Sigmoid colon (tissue), 7 donors: Measurements from ENCODE around the gene NBEAL1. TPM values are rescaled to one million over a fixed set of nuclear protein-coding genes. Genes with fewer than 3 reads are reported as not detected.
"Not testable (repeated sequence)": the region's sequence is repeated elsewhere in the genome, so short reads cannot be mapped to it uniquely, and the experiment has no call there.

Experiments used
- DNase-seq: peaks from one replicate; pipeline ENCODE4 v3.0.0-alpha.2; 2019
- H3K27ac ChIP-seq, 4 donors: fragments of 200-600 bp; sonication (generic); one replicate each; pipeline ENCODE4 v1.5.1; 2016 to 2019; ENCODE audit warnings: mild to moderate bottlenecking in 1 of 4
- H3K27me3 ChIP-seq, 3 donors: fragments of 200-600 bp; sonication (generic); one replicate each; pipeline ENCODE4 v1.5.1; 2019; ENCODE audit warnings: mild to moderate bottlenecking in 1 of 3
- H3K36me3 ChIP-seq, 4 donors: fragments of 200-600 bp; sonication (generic); one replicate each; pipeline ENCODE4 v1.5.1; 2016 to 2019
- H3K4me1 ChIP-seq, 4 donors: fragments of 200-600 bp; sonication (generic); one replicate each; pipeline ENCODE4 v1.5.1; 2017 to 2019
- H3K4me3 ChIP-seq, 4 donors: fragments of 200-600 bp; sonication (generic); one replicate each; pipeline ENCODE4 v1.5.1; 2017 to 2019; ENCODE audit warnings: mild to moderate bottlenecking in 2 of 4, moderate library complexity in 1 of 4
- H3K9me3 ChIP-seq, 4 donors: fragments of 200-600 bp in 3 of 4; sonication (generic) in 3 of 4; one replicate each; pipeline versions ENCODE4 v1.5.1 to v1.6.1; 2013 to 2019
- EP300 ChIP-seq, 4 donors: sonication (generic); formaldehyde crosslinking; IDR thresholded peaks; one replicate each; pipeline ENCODE4 v1.6.1; 2017; ENCODE audit warnings: antibody characterized with exemption in 4 of 4
- POLR2A ChIP-seq, 2 donors: fragments of 450-650 bp; IDR thresholded peaks; one replicate each; pipeline ENCODE4 v1.6.1; 2016; ENCODE audit warnings: antibody characterized with exemption in 2 of 2, mild to moderate bottlenecking in 2 of 2, moderate library complexity in 2 of 2
- POLR2AphosphoS5 ChIP-seq, 4 donors: sonication (generic); formaldehyde crosslinking; IDR thresholded peaks; one replicate each; pipeline ENCODE4 v1.6.1; 2017; ENCODE audit warnings: antibody characterized with exemption in 4 of 4
- WGBS, 2 donors: extraction: QIAGEN DNeasy Blood & Tissue Kit; methylation state at CpG; one replicate each; pipeline ENCODE4 v1.1.7; 2013; 5-methylcytosine and 5-hydroxymethylcytosine counted together
- intact Hi-C: fragments of 100-400 bp; cut with DNase I; formaldehyde crosslinking; loops from one replicate; pipeline ENCODE4 v1.15.1; 2023
- polyA plus RNA-seq, 3 donors: library from polyadenylated mRNA; stranded (reverse); fragments of 200-250 nt; gene quantifications; one replicate each; pipeline ENCODE4 v1.2.3, GENCODE V29; 2013
- total RNA-seq, 4 donors: library from RNA; depleted of rRNA; stranded (reverse); fragments of >200 nt; gene quantifications; one replicate each; pipeline ENCODE4 v1.1.0, GENCODE V29; 2016
- TF ChIP-seq, protein P1 (sequence below), 4 experiments: fragments of 450-650 bp in 3 of 4; fragments of 200-600 bp in 1 of 4; IDR thresholded peaks; one replicate each; pipeline ENCODE4 v1.5.1; 2016 to 2019; ENCODE audit warnings: antibody characterized with exemption in 4 of 4, mild to moderate bottlenecking in 3 of 4, moderate library complexity in 2 of 4
- donor health status: healthy with polysubstance abuse.
- donor health status: Bipolar disorder and iron deficiency.
- donor health status: healthy.

The NBEAL1 gene
- total and polyA plus RNA-seq, 7 donors, result 8.5 to 39.1 (median 22.7) TPM

DNA sequence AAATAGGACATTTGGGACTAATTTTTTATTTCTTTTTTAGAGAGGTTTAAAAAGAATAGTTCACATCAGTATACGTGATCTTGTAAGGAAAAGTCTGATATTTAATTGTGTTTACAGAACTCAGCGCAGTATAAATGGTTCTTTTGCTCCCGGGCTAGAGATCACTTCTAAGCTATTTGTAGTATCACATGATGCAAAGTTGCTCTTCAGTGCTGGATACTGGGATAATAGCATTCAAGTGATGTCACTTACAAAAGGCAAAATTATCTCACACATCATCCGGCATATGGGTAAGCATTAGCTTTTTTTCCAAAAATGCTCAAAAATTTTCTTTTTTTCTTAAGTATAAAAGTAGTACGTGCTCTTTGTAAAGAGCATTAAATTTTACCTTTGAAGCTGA is 186.8 kb downstream of the NBEAL1 start:
- Histone ChIP-seq H3K4me3 (no peak overlapping the region), H3K27me3 (no peaks in the 10 kb centered on the region), H3K27ac (no peak overlapping the region), H3K4me1 (no peaks in the 10 kb centered on the region), H3K9me3 (no peaks in the 10 kb centered on the region), H3K36me3 (peaks cover 0 to 67% (median 2%) of the 10 kb centered on the region in 4 donors)
- 90 to 91% methylated on average over 5 of the region's 5 CpGs for WGBS, 2 donors
- TF ChIP-seq, protein P1, sequence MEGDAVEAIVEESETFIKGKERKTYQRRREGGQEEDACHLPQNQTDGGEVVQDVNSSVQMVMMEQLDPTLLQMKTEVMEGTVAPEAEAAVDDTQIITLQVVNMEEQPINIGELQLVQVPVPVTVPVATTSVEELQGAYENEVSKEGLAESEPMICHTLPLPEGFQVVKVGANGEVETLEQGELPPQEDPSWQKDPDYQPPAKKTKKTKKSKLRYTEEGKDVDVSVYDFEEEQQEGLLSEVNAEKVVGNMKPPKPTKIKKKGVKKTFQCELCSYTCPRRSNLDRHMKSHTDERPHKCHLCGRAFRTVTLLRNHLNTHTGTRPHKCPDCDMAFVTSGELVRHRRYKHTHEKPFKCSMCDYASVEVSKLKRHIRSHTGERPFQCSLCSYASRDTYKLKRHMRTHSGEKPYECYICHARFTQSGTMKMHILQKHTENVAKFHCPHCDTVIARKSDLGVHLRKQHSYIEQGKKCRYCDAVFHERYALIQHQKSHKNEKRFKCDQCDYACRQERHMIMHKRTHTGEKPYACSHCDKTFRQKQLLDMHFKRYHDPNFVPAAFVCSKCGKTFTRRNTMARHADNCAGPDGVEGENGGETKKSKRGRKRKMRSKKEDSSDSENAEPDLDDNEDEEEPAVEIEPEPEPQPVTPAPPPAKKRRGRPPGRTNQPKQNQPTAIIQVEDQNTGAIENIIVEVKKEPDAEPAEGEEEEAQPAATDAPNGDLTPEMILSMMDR (IDR thresholded peaks at IDR 0.05), result no peak
- intact Hi-C loops, result no loop called here
- DNase-seq, result no peak

DNA sequence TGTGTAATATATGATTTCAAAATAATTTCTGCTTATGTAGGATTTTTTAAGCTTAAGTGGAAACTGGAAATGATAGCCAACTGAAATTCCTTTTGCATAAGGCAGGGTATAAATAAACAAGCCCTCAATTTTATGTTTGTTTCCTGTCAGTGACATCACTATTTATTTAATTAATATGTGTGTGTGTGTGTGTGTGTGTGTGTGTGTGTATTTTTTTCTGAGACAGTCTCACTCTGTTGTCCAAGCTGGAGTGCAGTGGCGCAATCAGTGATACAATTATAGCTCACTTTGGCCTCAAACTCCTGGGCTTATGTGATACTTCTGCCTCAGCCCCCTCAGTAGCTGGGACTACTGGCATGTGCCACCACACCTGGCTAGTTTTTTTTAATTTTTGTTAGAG is 194.9 kb downstream of the NBEAL1 start:
- no peak for DNase-seq
- Histone ChIP-seq H3K9me3 (no peaks in the 10 kb centered on the region), H3K27ac (no peak overlapping the region), H3K27me3 (no peaks in the 10 kb centered on the region), H3K36me3 (peaks cover 0 to 58% (median 4%) of the 10 kb centered on the region in 4 donors), H3K4me3 (no peak overlapping the region), H3K4me1 (no peaks in the 10 kb centered on the region)
- 88 to 91% methylated on average over 1 of the region's 1 CpG for WGBS, 2 donors
- intact Hi-C loops, result no loop called here
- TF ChIP-seq EP300 (IDR thresholded peaks at IDR 0.05) (no peak), POLR2A (IDR thresholded peaks at IDR 0.05) (no peak), POLR2AphosphoS5 (IDR thresholded peaks at IDR 0.05) (no peak)

DNA sequence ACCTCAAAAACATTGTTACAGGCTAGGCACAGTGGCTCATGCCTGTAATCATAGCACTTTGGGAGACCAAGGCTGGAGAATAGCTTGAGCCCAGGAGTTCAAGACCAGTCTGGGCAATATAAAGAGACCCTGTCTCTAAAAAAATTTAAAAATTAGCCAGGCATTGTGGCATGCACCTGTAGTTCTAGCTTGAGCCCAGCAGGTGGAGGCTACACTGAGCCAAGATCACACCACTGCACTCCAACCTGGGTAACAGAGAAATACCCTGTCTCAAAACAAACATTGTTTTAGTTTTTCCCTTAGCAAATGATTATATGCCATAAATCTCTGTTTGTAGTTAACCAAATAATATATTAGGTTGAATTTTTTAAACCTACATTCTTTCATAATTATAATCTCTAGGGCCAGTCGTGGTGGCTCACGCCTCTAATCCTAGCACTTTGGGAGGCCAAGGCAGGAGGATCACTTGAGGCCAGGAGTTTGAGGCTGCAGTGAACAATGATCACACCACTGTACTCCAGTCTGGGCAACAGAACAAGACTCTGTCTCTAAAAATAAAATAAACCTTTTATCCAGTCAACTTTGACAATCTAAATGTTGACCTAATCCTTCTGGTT is 210.9 kb downstream of the NBEAL1 start:
- Histone ChIP-seq H3K36me3 (peaks cover 0 to 3% (median 0%) of the 10 kb centered on the region in 4 donors), H3K9me3 (no peaks in the 10 kb centered on the region), H3K4me3 (no peak overlapping the region), H3K27ac (no peak overlapping the region), H3K27me3 (no peaks in the 10 kb centered on the region), H3K4me1 (no peaks in the 10 kb centered on the region)
- WGBS, 2 donors, result 99% methylated on average over 2 of the region's 2 CpGs
- DNase-seq, result no peak
- TF ChIP-seq POLR2AphosphoS5 (IDR thresholded peaks at IDR 0.05), result no peak
- TF ChIP-seq, protein P1 (IDR thresholded peaks at IDR 0.05), result peak; percentile 7 to 63 (median 52)
- intact Hi-C loops, result no loop called here

DNA sequence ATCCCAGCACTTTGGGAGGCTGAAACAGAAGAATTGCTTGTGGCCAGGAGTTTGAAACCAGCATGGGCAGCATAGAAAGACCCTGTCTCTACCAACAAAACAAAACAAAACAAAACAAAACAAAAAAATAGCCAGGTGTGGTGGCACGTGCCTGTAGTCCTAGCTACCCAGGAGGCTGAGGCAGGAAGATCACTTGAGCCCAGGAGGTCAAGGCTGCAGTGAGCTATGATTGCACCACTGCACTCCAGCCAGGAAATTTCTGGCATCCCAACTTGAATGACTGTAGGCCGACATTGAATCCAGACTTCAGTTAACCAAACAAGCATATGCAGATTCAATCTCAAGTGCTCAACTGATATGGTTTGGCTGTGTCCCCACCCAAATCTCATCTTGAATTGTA is 215.0 kb downstream of the NBEAL1 start:
- intact Hi-C loops, result loop anchor here (10.0 kb wide), 1 partner anchor 425 kb away; no protein-coding TSS in a partner anchor
- DNase-seq, result not testable (repeated sequence)
- WGBS, 2 donors, result 91% methylated on average over 2 of the region's 2 CpGs

DNA sequence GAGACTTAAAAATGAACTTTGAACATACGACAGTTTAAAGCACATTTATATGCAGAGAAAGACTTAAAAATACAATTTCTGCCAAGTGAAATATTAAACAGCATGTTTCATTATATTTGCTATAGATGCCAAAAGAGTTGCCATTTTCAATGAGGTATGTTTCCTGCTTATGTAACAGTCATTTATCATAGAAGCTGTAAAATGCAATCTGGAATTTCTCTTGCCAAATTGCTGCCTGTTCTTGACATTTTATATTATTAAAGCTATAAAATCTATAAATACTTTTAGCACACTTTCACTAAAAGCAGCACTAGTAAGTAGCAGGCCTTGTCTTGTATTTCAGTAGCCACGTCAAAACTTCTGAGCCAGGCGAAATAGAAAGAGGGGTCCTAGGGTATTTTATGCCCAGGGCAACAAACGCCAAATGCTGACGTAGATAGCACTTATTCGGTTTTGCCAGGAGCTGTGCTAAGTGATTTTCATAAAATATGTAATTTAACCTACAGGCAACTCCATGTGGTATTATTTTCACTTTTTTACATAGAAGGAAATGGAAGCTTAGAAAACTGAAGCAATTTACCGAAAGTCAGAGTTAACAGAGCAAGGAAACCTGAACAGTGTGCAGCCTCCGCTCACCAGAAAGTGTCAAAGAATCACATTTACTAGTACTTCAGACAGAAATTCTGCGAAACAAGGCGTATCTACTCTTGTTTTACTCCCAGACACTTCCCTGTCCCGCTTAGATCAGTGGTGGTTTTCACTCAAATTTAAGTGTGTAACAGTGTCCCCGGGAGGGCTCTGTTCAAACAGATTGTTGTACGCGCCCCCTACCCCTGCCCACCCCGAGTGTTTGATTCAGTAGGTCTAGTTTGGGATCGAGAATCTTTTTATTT is 222.9 kb downstream of the NBEAL1 start:
- WGBS, 2 donors, result 89% methylated on average over 16 of the region's 16 CpGs
- DNase-seq, result no peak
- H3K4me1 ChIP-seq, result peaks cover 0 to 25% (median 24%) of the 10 kb centered on the region in 4 donors
- H3K27me3 ChIP-seq, result no peaks in the 10 kb centered on the region
- intact Hi-C loops, result loop anchor here (2.0 to 10.0 kb wide), 3 partner anchors 91 to 417 kb away; partner anchors contain the start of genes ABI2 and NBEAL1
- H3K9me3 ChIP-seq, result no peaks in the 10 kb centered on the region
- H3K4me3 ChIP-seq, result peak overlapping the region in 3 of 4 donors; percentile 65 to 74 (median 71)
- no peaks in the 10 kb centered on the region for H3K36me3 ChIP-seq
- H3K27ac ChIP-seq, result peak overlapping the region; percentile 91 to 95 (median 92)
- peak; percentile 22 to 45 (median 44) for TF ChIP-seq POLR2AphosphoS5 (IDR thresholded peaks at IDR 0.05)
- TF ChIP-seq, protein P1 (IDR thresholded peaks at IDR 0.05), result no peak

More for the DNA sequence above, 215.0 kb downstream of the NBEAL1 start:
- H3K27ac ChIP-seq, H3K4me1 ChIP-seq, H3K27me3 ChIP-seq, H3K36me3 ChIP-seq, H3K9me3 ChIP-seq, H3K4me3 ChIP-seq: not testable (repeated sequence)
